Activated naive CD8-positive, alpha-beta T cell treated with anti-CD3 and anti-CD28 coated beads, Interleukin-2, amount 50 U/mL, for 24 hours (primary cell): ENCODE results near the gene SPTBN5.
A peak's percentile ranks its signal among the peaks of the same experiment; 100 is the strongest.

Experiments used
- ATAC-seq: fragments of 150-1000 bp; cut with Tn5 transposase; one replicate; pipeline ENCODE4 v1.10.0; 2021
- DNase-seq: peaks from one replicate; pipeline ENCODE4 v3.0.0; 2021
- H3K27ac Mint-ChIP-seq: one replicate; pipeline ENCODE4 v1.8.0; 2021; ENCODE audit warnings: mild to moderate bottlenecking, mixed read lengths
- H3K27me3 Mint-ChIP-seq: one replicate; pipeline ENCODE4 v1.8.0; 2021; ENCODE audit warnings: mixed read lengths
- H3K36me3 Mint-ChIP-seq: one replicate; pipeline ENCODE4 v1.8.0; 2021; ENCODE audit warnings: low read depth, mixed read lengths
- H3K4me1 Mint-ChIP-seq: one replicate; pipeline ENCODE4 v1.8.0; 2021; ENCODE audit warnings: mixed read lengths
- H3K4me3 Mint-ChIP-seq: one replicate; pipeline ENCODE4 v1.8.0; 2021; ENCODE audit warnings: mild to moderate bottlenecking, moderate library complexity, mixed read lengths
- H3K9me3 Mint-ChIP-seq: one replicate; pipeline ENCODE4 v1.8.0; 2021; ENCODE audit warnings: mixed read lengths

The SPTBN5 gene

GRCh38 chr15:41878355-41878699, 15.5 kb downstream of the SPTBN5 start:
- Mint-ChIP-seq H3K4me1 (peaks cover 4% of the 10 kb centered on the region), H3K36me3 (no peaks in the 10 kb centered on the region), H3K4me3 (no peak overlapping the region), H3K27ac (no peak overlapping the region), H3K9me3 (no peaks in the 10 kb centered on the region), H3K27me3 (peaks cover 12% of the 10 kb centered on the region)
- DNase-seq (no peak), ATAC-seq (no peak)

DNA sequence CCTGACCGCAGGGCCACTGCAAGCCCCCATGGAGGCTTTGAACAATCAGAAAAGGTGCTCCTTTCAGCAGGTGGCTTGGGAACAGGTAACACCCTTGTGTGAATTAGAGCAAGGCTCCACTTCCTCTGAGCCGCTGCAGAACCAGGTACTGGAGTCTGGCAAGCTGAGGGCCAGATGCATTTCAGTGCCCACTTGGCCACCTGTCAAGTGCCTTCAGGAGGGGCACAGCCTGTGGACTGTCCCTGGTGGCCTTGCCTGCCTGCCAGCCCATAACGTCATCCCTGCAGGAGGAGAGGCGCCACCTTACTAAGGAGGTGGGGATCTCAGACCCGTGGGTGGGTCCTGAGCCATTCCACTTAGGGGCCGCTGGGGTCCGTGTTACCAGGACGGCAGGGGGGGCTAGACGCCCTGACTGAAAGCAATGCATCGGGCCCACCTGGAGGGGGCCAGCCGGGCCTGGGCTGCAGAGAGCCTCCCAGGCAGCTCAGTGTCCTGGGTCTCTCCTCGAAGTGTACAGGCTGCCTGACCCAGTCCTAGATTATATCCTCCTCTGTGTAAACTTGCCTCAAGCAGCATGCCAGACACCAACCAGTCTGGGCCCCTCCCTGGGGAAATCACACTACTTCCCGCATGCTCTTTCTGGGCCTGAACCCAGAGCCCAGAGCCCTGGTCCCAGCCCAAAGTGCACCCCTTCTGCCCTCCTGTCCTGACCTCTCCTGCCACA, 16.1 kb downstream of the SPTBN5 start:
- H3K27ac Mint-ChIP-seq = no peak overlapping the region
- DNase-seq = no peak
- no peaks in the 10 kb centered on the region for H3K9me3 Mint-ChIP-seq
- H3K36me3 Mint-ChIP-seq = no peaks in the 10 kb centered on the region
- peaks cover 10% of the 10 kb centered on the region for H3K27me3 Mint-ChIP-seq
- H3K4me3 Mint-ChIP-seq = no peak overlapping the region
- ATAC-seq = no peak
- H3K4me1 Mint-ChIP-seq = peaks cover 4% of the 10 kb centered on the region

GRCh38 chr15:41876689-41877088, 17.2 kb downstream of the SPTBN5 start:
- ATAC-seq (peak; percentile 17), DNase-seq (no peak)
- no peak overlapping the region for H3K27ac Mint-ChIP-seq
- peaks cover 7% of the 10 kb centered on the region for H3K27me3 Mint-ChIP-seq
- no peaks in the 10 kb centered on the region for H3K36me3 Mint-ChIP-seq
- peaks cover 4% of the 10 kb centered on the region for H3K4me1 Mint-ChIP-seq
- no peak overlapping the region for H3K4me3 Mint-ChIP-seq
- no peaks in the 10 kb centered on the region for H3K9me3 Mint-ChIP-seq

GRCh38 chr15:41876007-41876406, 17.8 kb downstream of the SPTBN5 start:
- no peak overlapping the region for H3K4me3 Mint-ChIP-seq
- no peaks in the 10 kb centered on the region for H3K9me3 Mint-ChIP-seq
- no peaks in the 10 kb centered on the region for H3K36me3 Mint-ChIP-seq
- peaks cover 2% of the 10 kb centered on the region for H3K27me3 Mint-ChIP-seq
- ATAC-seq (no peak), DNase-seq (no peak)
- peaks cover 2% of the 10 kb centered on the region for H3K4me1 Mint-ChIP-seq
- H3K27ac Mint-ChIP-seq = no peak overlapping the region

- Mint-ChIP-seq H3K27ac (no peak overlapping the region), H3K4me3 (no peak overlapping the region), H3K27me3 (peaks cover under 1% of the 10 kb centered on the region), H3K36me3 (no peaks in the 10 kb centered on the region), H3K9me3 (no peaks in the 10 kb centered on the region), H3K4me1 (peaks cover 7% of the 10 kb centered on the region)
- DNase-seq (no peak), ATAC-seq (no peak)
Observed at GRCh38 chr15:41874736-41875135, 19.1 kb downstream of the SPTBN5 start.

- Mint-ChIP-seq H3K9me3 (no peaks in the 10 kb centered on the region), H3K27me3 (no peaks in the 10 kb centered on the region), H3K4me1 (peaks cover 7% of the 10 kb centered on the region), H3K36me3 (no peaks in the 10 kb centered on the region), H3K4me3 (no peak overlapping the region), H3K27ac (no peak overlapping the region)
- DNase-seq (no peak), ATAC-seq (no peak)
Observed at GRCh38 chr15:41873711-41874110, 20.1 kb downstream of the SPTBN5 start.

DNA sequence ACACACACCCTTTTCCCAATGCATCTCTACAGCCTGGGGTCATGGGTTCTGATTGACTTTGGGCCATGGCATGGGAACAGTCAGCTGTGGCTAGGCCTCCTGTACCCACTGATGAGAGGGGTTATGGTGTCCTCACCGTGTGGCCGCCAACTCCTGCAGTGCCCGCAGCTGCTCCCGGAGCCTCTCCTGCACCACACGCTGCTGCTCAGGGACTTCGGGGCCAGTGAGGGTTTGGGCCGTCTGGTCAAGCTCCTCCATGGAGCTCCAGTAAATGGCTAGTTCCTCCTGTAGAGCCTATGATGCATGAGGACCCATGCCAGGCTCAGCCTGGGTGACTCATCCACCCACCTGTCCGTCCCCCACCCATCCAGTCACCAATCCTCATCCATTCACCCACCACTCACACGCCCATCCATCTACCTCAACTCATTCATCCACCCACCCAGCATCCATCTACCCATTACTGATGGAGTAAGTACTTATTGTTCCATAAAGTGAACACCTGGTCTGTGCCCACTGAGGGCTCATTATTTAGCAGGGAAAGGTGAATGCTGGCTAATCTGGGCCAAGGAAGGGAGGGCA, 21.6 kb downstream of the SPTBN5 start:
- Mint-ChIP-seq H3K36me3 (no peaks in the 10 kb centered on the region), H3K4me1 (peaks cover 7% of the 10 kb centered on the region), H3K27me3 (no peaks in the 10 kb centered on the region), H3K27ac (no peak overlapping the region), H3K9me3 (no peaks in the 10 kb centered on the region), H3K4me3 (no peak overlapping the region)
- ATAC-seq (no peak), DNase-seq (no peak)

DNA sequence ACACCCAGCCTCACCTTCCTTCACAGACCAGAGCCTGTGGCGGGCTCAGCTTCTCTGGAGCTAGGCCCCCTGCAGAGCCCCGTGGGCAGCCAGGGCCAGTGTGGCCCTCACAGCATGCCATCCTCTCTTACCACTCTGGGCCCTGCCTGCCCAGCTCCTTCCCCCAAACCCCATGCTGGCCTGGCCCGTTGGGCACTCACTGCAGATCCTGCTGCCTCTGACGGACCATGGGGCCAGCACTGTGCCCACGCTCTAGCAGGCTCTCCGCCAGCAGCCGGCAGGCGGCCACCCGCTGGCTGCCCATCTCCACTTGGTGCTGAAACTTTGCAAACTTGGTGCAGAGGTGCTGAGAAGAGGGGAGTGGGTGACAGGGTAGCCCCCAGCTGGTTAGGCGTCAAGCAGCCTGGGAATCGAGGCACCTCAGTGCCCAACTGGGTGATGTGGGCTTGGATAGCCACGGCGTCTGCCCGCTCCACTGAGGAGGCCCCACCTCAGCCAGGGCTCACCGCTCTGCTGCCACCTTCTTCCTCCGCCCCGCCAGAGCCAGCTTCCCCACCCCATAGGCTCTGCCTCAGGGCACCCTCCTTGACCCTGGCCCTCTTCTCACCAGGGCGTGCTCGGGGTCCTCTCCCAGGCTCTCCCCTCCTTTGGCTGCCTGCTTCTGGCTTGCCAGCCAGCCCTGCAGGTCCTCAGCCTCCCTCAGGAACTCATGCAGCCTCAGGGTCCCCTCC, 22.5 kb downstream of the SPTBN5 start:
- peaks cover 7% of the 10 kb centered on the region for H3K4me1 Mint-ChIP-seq
- no peaks in the 10 kb centered on the region for H3K27me3 Mint-ChIP-seq
- no peaks in the 10 kb centered on the region for H3K9me3 Mint-ChIP-seq
- DNase-seq (no peak), ATAC-seq (no peak)
- H3K4me3 Mint-ChIP-seq = no peak overlapping the region
- H3K27ac Mint-ChIP-seq = no peak overlapping the region
- H3K36me3 Mint-ChIP-seq = no peaks in the 10 kb centered on the region

GRCh38 chr15:41870689-41871081, 23.2 kb downstream of the SPTBN5 start:
- Mint-ChIP-seq H3K9me3 (no peaks in the 10 kb centered on the region), H3K4me1 (peaks cover 7% of the 10 kb centered on the region), H3K4me3 (no peak overlapping the region), H3K36me3 (no peaks in the 10 kb centered on the region), H3K27me3 (no peaks in the 10 kb centered on the region), H3K27ac (peak overlapping the region; percentile 30)
- peak; percentile 85 for ATAC-seq
- DNase-seq = peak; percentile 27

DNA sequence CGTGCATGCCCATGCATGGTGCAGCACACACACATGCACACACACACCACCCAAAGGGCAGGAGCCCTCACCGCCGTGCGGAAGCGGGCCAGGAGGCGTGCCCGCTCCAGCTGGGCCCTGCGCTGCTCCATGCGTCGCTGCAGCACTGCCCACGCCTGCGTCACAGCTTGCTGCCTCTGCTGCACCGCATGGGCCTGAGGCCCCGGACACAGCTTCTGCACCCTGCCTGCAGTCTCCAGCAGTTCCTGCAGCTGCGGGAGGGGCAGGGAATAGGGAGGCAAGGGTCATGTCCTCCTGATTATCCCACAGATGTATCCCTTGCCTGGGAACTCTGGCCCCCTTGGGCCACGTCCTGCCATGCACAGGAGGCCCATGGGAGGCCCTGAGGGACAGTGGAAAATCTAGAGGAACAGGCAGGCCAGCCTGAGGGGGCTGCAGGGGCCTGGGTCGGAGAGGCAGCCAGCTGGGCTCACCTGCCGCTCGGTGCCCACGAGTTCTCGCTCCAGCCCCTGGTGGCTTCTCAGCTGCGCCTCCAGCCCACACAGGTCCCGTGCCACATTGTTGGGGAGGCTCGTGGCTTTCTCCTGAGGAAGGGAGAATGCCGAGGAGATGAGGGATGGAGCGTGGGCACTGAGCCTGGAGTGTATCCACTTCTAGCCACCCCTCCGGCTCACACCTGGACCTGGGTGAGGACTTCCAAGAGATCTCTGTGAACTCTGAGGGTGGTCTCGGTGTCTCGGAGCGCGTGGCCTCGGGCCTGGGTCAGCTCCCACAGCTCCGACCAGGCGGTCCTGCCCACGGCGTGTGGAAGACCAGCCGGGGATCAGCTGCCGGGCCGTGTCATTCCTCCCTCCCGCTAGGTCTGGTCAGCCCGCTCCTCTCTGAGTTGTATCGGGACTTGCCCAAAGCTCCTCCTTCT, 23.8 kb downstream of the SPTBN5 start:
- H3K4me1 Mint-ChIP-seq = peaks cover 7% of the 10 kb centered on the region
- H3K36me3 Mint-ChIP-seq = no peaks in the 10 kb centered on the region
- no peak overlapping the region for H3K4me3 Mint-ChIP-seq
- peak overlapping the region; percentile 30 for H3K27ac Mint-ChIP-seq
- H3K27me3 Mint-ChIP-seq = no peaks in the 10 kb centered on the region
- no peak for ATAC-seq
- no peaks in the 10 kb centered on the region for H3K9me3 Mint-ChIP-seq
- no peak for DNase-seq

DNA sequence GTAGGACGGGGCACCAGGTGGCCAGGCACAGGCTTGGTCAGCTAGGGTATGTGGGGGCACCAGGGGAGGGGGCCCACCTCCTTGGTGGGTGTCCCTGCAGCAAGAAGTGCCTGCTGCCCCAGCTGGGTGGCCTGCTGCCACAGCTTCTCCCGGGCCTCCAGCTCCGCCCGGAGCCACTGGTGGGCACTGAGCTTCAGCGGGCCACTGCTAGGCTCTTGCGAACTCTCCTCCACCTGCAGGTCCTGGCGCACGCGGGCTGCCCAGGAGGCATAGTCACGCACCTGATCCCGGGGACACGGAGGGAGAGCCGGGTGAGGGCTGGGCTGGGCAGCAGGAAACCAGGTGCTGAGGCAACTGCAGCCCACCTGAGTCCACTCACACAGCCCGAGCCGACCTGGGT, 25.5 kb downstream of the SPTBN5 start:
- Mint-ChIP-seq H3K9me3 (no peaks in the 10 kb centered on the region), H3K4me3 (no peak overlapping the region), H3K36me3 (no peaks in the 10 kb centered on the region), H3K4me1 (peaks cover 7% of the 10 kb centered on the region), H3K27me3 (no peaks in the 10 kb centered on the region), H3K27ac (no peak overlapping the region)
- ATAC-seq (no peak), DNase-seq (no peak)

DNA sequence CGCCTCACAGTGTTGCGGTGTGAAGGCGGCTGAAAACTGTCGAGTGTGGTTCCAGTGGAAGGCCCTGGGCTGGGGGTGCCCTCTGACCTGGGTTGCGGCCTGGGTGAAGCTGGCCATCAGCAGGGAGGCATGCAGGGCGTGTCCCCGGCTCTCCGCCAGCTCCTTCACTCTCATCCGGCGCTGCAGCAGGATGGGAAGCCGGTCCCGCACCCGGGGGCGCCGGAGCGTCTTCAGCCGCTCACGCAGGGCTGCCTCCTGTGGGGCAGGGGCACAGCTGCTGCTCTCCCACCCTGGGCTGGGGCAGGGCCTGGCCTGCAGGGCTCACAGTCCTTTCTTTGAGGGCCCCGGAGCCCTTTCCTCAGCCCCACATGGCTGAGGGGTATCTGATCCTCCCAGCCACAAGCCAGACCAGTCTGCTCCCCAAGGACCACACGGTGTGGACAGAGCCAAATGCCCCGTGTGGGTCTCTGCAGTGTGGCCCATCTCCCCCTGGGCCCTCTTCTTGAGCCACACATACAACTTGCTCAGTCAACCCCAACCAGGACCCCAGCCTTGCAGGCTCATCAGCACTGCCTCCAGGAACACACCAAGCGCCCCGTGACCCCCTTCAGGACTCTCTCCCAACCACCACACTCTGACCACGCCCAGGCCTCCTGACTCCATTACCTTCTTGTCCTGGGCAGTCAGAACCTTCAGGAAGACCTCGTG, 26.8 kb downstream of the SPTBN5 start:
- Mint-ChIP-seq H3K4me1 (peaks cover 7% of the 10 kb centered on the region), H3K27ac (no peak overlapping the region), H3K36me3 (no peaks in the 10 kb centered on the region), H3K4me3 (no peak overlapping the region), H3K9me3 (no peaks in the 10 kb centered on the region), H3K27me3 (no peaks in the 10 kb centered on the region)
- no peak for ATAC-seq
- no peak for DNase-seq

DNA sequence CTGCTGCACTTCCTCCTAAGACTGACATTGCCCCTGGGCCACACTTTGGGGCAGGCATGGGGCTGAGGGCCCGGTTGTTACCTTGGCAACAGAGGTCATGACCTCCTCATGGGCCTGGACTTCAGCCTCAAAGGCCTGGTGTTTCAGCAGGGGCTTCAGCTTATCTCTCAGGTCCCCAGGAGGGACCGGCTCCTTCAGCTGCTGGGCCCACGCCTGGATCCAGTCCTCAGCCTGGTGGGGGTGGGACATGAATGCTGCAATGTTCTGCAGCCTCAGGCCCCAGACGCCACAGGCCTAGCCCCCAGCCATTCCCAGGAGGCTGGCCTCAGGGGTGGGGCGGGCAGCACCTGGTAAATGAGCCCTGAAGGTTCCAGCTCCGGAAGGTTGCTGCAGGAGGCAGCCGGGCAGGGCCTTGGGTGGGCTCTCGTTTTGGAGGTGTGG, 27.6 kb downstream of the SPTBN5 start:
- H3K4me3 Mint-ChIP-seq = no peak overlapping the region
- DNase-seq (no peak), ATAC-seq (no peak)
- H3K27me3 Mint-ChIP-seq = no peaks in the 10 kb centered on the region
- H3K9me3 Mint-ChIP-seq = no peaks in the 10 kb centered on the region
- H3K4me1 Mint-ChIP-seq = peaks cover 5% of the 10 kb centered on the region
- H3K36me3 Mint-ChIP-seq = no peaks in the 10 kb centered on the region
- no peak overlapping the region for H3K27ac Mint-ChIP-seq

GRCh38 chr15:41865490-41866055, 28.3 kb downstream of the SPTBN5 start:
- DNase-seq = no peak
- no peak overlapping the region for H3K4me3 Mint-ChIP-seq
- no peak for ATAC-seq
- H3K27me3 Mint-ChIP-seq = no peaks in the 10 kb centered on the region
- no peak overlapping the region for H3K27ac Mint-ChIP-seq
- H3K4me1 Mint-ChIP-seq = peaks cover 2% of the 10 kb centered on the region
- no peaks in the 10 kb centered on the region for H3K9me3 Mint-ChIP-seq
- no peaks in the 10 kb centered on the region for H3K36me3 Mint-ChIP-seq
